Activated naive CD4-positive, alpha-beta T cell treated with anti-CD3 and anti-CD28 coated beads, Interleukin-2, amount 10 ng/mL, durations not matched to agents 5 hours and 36 hours (primary cell): Measurements from ENCODE around the gene CSN2. TPM values are rescaled to one million over a fixed set of nuclear protein-coding genes. Genes with fewer than 3 reads are reported as not detected.

Experiments
- total RNA-seq, 2 experiments: library from RNA; stranded (reverse); gene quantifications; one replicate each; pipeline ENCODE4 v1.2.3, GENCODE V29; 2021

CSN2 gene
- not detected for total RNA-seq

GRCh38 chr4:69965628-69966027, at the start of gene CSN2:
Gene CSN2 (minus strand): TSS chr4:69965728. CDS start chr4:69960995, 4,733 bp downstream.

GRCh38 chr4:69995526-69996016, 30.0 kb upstream of the CSN2 start, which contains the start of gene STATH:
Gene STATH (plus strand): TSS chr4:69995966. CDS start chr4:69998438, 2,472 bp downstream.

GRCh38 chr4:69930768-69931167, 34.8 kb downstream of the CSN2 start, which contains the start of gene CSN1S1:
Gene CSN1S1 (plus strand): TSS chr4:69931068. CDS start chr4:69932556, 1,488 bp downstream.

Other genes starting within 250 kb of the CSN2 start
- 1 to 10 TPM; 6.7 to 7.7 TPM for gene SULT1B1, start 205.1 kb downstream of the CSN2 start, total RNA-seq
- not detected for gene SULT1E1, start 105.6 kb downstream of the CSN2 start, total RNA-seq
- gene CSN1S1, start 34.7 kb downstream of the CSN2 start, total RNA-seq, result not detected
- not detected for gene STATH, start 30.2 kb upstream of the CSN2 start, total RNA-seq
- not detected for gene HTN3, start 62.7 kb upstream of the CSN2 start, total RNA-seq
- not detected for gene HTN1, start 84.7 kb upstream of the CSN2 start, total RNA-seq
- gene PRR27, start 188.5 kb upstream of the CSN2 start, total RNA-seq, result not detected
- gene ODAM, start 230.0 kb upstream of the CSN2 start, total RNA-seq, result not detected